HG03139 (cell line): ENCODE measurements around the gene HCAR1.
A peak's percentile ranks its signal among the peaks of the same experiment; 100 is the strongest.
"Not testable (repeated sequence)": the region's sequence is repeated elsewhere in the genome, so short reads cannot be mapped to it uniquely, and the experiment has no call there.

Source experiments
- ATAC-seq: cut with Tn5 transposase; IDR thresholded peaks from one replicate; pipeline ENCODE4 v1.9.1; 2021; ENCODE audit not compliant: unreplicated experiment

The HCAR1 gene

GRCh38 chr12:122730215-122731014 lies at the start of gene HCAR1:
Gene HCAR1 (minus strand): TSS chr12:122730844. CDS start chr12:122730339, 505 bp downstream.
- no peak for ATAC-seq

GRCh38 chr12:122757568-122757967 lies 26.9 kb upstream of the HCAR1 start:
- no peak for ATAC-seq

- no peak for ATAC-seq
These were observed 24.1 kb upstream of the HCAR1 start for GRCh38 chr12:122754790-122755189.

GRCh38 chr12:122753319-122753650 lies 22.6 kb upstream of the HCAR1 start:
- ATAC-seq, result no peak

- peak; percentile 92 for ATAC-seq
These were observed 22.0 kb upstream of the HCAR1 start, which contains the start of gene DENR for GRCh38 chr12:122752464-122753318. Gene DENR (plus strand): TSS chr12:122752824. CDS start chr12:122753702, 878 bp downstream.

GRCh38 chr12:122750781-122751515 lies 20.3 kb upstream of the HCAR1 start:
- not testable (repeated sequence) for ATAC-seq

GRCh38 chr12:122749569-122750332 lies 19.1 kb upstream of the HCAR1 start:
- ATAC-seq, result no peak

- ATAC-seq, result no peak
These were observed 16.8 kb upstream of the HCAR1 start for GRCh38 chr12:122747224-122748135.

- ATAC-seq, result no peak
These were observed 13.4 kb upstream of the HCAR1 start for GRCh38 chr12:122743895-122744525.

- no peak for ATAC-seq
These were observed 9.7 kb upstream of the HCAR1 start for GRCh38 chr12:122740351-122740750.

GRCh38 chr12:122738571-122738970 lies 7.9 kb upstream of the HCAR1 start:
- no peak for ATAC-seq

GRCh38 chr12:122732611-122733010 lies 2.0 kb upstream of the HCAR1 start:
- no peak for ATAC-seq

GRCh38 chr12:122732170-122732569 lies 1.5 kb upstream of the HCAR1 start:
- ATAC-seq, result no peak

GRCh38 chr12:122729583-122730214 lies 945 bp downstream of the HCAR1 start:
- ATAC-seq, result no peak

- no peak for ATAC-seq
These were observed 4.5 kb downstream of the HCAR1 start for GRCh38 chr12:122726080-122726558.

- ATAC-seq, result no peak
These were observed 5.1 kb downstream of the HCAR1 start for GRCh38 chr12:122725452-122726079.

GRCh38 chr12:122724641-122725243 lies 5.9 kb downstream of the HCAR1 start:
- no peak for ATAC-seq

- no peak for ATAC-seq
These were observed 8.3 kb downstream of the HCAR1 start for GRCh38 chr12:122722387-122722786.
